ENCODE results near the gene HTR3E. TPM values are rescaled to one million over a fixed set of nuclear protein-coding genes. Genes with fewer than 3 reads are reported as not detected.

Gene HTR3E
- polyA plus RNA-seq, 1 donor from 2014 or later, result not detected

- H2AFZ ChIP-seq (ENCODE audit: low read depth, low read length), result no peak overlapping the region
- no peaks in the 10 kb centered on the region for H3K79me2 ChIP-seq (replicated peaks; ENCODE audit: insufficient read depth, low read length)
- TF ChIP-seq TAF1 (IDR thresholded peaks at IDR 0.05; ENCODE audit: low read depth), result no peak
- peak; percentile 33 for TF ChIP-seq CTCF (IDR thresholded peaks at IDR 0.05; ENCODE audit: poor library complexity, severe bottlenecking)
- no peak for TF ChIP-seq REST (IDR thresholded peaks at IDR 0.05; ENCODE audit: borderline replicate concordance)
- no peaks in the 10 kb centered on the region for H3K9me2 ChIP-seq (ENCODE audit: insufficient read depth, low read length)
- no peaks in the 10 kb centered on the region for H4K20me1 ChIP-seq (ENCODE audit: insufficient read depth)
- H3K4me3 ChIP-seq (ENCODE audit: low read length), result no peak overlapping the region
- H3K9me3 ChIP-seq (ENCODE audit: low read length), result no peaks in the 10 kb centered on the region
- no peak overlapping the region for H3K9ac ChIP-seq (ENCODE audit: low read length)
- H3K27ac ChIP-seq (ENCODE audit: low read length), result no peak overlapping the region
- H3F3A ChIP-seq (ENCODE audit: insufficient read depth, low read length, poor library complexity, severe bottlenecking), result no peaks in the 10 kb centered on the region
- H3K4me2 ChIP-seq (ENCODE audit: low read length), result no peak overlapping the region
- H3K36me3 ChIP-seq (ENCODE audit: insufficient read depth, low read length), result no peaks in the 10 kb centered on the region
- no peaks in the 10 kb centered on the region for H3K27me3 ChIP-seq (ENCODE audit: insufficient read depth, low read depth, low read length)
Observed at GRCh38 chr3:184145111-184145524, 48.3 kb downstream of the HTR3E start.

- no peaks in the 10 kb centered on the region for H3K27me3 ChIP-seq (ENCODE audit: insufficient read depth, low read depth, low read length)
- H3K27ac ChIP-seq (ENCODE audit: low read length), result no peak overlapping the region
- H3K4me2 ChIP-seq (ENCODE audit: low read length), result no peak overlapping the region
- no peak overlapping the region for H2AFZ ChIP-seq (ENCODE audit: low read depth, low read length)
- no peaks in the 10 kb centered on the region for H3K79me2 ChIP-seq (replicated peaks; ENCODE audit: insufficient read depth, low read length)
- H3K9me3 ChIP-seq (ENCODE audit: low read length), result no peaks in the 10 kb centered on the region
- H3K9ac ChIP-seq (ENCODE audit: low read length), result no peak overlapping the region
- H3F3A ChIP-seq (ENCODE audit: insufficient read depth, low read length, poor library complexity, severe bottlenecking), result no peaks in the 10 kb centered on the region
- H3K9me2 ChIP-seq (ENCODE audit: insufficient read depth, low read length), result no peaks in the 10 kb centered on the region
- no peaks in the 10 kb centered on the region for H3K36me3 ChIP-seq (ENCODE audit: insufficient read depth, low read length)
- no peak overlapping the region for H3K4me3 ChIP-seq (ENCODE audit: low read length)
- no peaks in the 10 kb centered on the region for H4K20me1 ChIP-seq (ENCODE audit: insufficient read depth)
- TF ChIP-seq MXI1 (conservative IDR thresholded peaks at IDR 0.05; ENCODE audit: poor library complexity, severe bottlenecking) (no peak), SMC3 (conservative IDR thresholded peaks at IDR 0.05; ENCODE audit: poor library complexity) (no peak), EZH2 (IDR thresholded peaks at IDR 0.05; ENCODE audit: borderline replicate concordance, insufficient read depth, low read length, poor library complexity, severe bottlenecking) (no peak), CTCF (IDR thresholded peaks at IDR 0.05; ENCODE audit: poor library complexity, severe bottlenecking) (no peak), POLR2AphosphoS5 (IDR thresholded peaks at IDR 0.05) (no peak), REST (IDR thresholded peaks at IDR 0.05; ENCODE audit: borderline replicate concordance) (no peak), EP300 (conservative IDR thresholded peaks at IDR 0.05; ENCODE audit: poor library complexity, severe bottlenecking) (no peak), RAD21 (conservative IDR thresholded peaks at IDR 0.05) (no peak), TAF1 (IDR thresholded peaks at IDR 0.05; ENCODE audit: low read depth) (no peak)
Observed at GRCh38 chr3:184145751-184146270, 48.9 kb downstream of the HTR3E start.

Measured in neural cell (in vitro differentiated cells).